Measurements from ENCODE around the gene ENOX1. TPM values are rescaled to one million over a fixed set of nuclear protein-coding genes. Genes with fewer than 3 reads are reported as not detected.
"Not testable (repeated sequence)": the region's sequence is repeated elsewhere in the genome, so short reads cannot be mapped to it uniquely, and the experiment has no call there.

ENOX1 gene
- total RNA-seq, 2 donors from 2014 or later, result 0.14 to 11.7 TPM

DNA sequence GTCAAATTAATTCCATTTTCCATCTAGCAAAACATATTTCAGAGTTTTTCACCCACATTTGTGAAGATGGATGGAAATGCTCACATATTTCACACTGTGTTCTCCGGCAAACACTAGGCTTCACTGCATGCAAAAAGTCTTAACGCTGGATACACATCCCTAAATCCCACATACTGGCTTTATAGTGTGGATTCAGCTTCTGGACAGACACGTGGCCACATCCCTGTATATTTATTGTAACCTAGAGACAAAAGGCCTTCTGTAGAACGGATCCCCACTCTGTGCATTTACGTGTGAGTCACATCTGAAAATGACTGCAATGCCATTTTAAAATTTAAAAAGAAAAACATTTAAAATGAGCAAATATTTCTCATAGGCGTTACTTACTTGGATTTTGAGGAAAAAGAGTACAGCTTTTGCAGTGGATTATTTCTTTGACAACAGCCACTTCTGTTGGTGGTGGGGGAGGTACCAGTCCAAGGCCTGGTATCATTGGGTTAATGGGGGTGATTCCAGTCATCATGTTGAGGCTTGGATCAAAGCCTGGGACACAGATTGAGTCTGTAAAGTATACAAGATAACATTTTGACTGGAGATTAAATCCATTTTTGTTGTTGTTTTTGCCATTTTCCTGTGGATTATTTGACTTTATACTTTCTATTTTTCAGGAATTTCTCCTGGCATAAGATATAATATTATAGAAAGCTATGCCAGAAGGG is 425.7 kb downstream of the ENOX1 start:
- H3K27me3 Mint-ChIP-seq, result no peaks in the 10 kb centered on the region
- H3K4me1 Mint-ChIP-seq (ENCODE audit: low read depth in 2 of 2), result no peaks in the 10 kb centered on the region
- no peaks in the 10 kb centered on the region for H3K9me3 Mint-ChIP-seq

DNA sequence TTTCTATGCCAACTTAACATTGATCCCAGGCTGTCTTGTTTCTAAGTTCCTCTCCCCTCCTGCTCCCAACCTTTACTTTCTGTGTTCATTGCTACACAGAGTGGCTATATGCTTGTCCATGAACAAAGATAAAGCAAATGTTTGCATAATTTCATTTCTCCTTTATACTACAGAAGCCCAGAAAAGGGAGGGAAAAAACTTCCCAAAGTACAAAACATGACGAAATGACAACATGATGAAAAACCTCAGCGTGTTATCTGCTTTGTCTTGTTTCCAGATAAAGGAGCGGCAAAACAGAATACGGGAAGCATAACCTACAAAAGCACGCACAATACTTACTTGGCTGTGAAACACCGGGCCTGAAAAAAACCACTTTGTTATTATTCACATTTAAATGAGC is 426.6 kb downstream of the ENOX1 start:
- DNase-seq (ENCODE audit: low spot score) (no peak), ATAC-seq (no peak)
- no peaks in the 10 kb centered on the region for H3K27me3 Mint-ChIP-seq
- no peaks in the 10 kb centered on the region for H3K36me3 Mint-ChIP-seq
- H3K9me3 Mint-ChIP-seq, result no peaks in the 10 kb centered on the region
- H3K27ac Mint-ChIP-seq, result no peak overlapping the region
- no peak overlapping the region for H3K4me3 Mint-ChIP-seq
- H3K4me1 Mint-ChIP-seq (ENCODE audit: low read depth in 2 of 2), result no peaks in the 10 kb centered on the region

More for the DNA sequence above, 425.7 kb downstream of the ENOX1 start:
- DNase-seq (ENCODE audit: low spot score) (no peak), ATAC-seq (no peak)
- no peaks in the 10 kb centered on the region for H3K36me3 Mint-ChIP-seq
- H3K27ac Mint-ChIP-seq, result no peak overlapping the region
- no peak overlapping the region for H3K4me3 Mint-ChIP-seq

DNA sequence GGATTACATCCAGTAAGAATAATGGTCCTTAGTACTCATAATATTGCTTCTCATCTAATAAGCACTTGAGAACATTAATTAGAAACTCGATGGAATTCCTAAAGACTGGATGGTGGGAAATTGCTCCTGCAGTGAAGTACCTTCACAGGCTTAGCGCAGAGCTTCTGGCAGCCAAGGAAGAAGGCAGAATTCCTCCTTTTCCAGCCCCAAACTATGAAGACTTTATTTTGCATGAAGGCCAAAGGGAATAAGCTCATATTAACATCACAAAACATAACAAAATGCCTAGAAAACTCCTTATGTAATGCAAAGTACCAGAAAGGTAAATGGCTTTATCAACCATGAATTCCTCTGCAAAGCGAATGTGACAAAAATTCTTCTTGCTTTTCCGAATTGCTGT is 427.2 kb downstream of the ENOX1 start:
- Mint-ChIP-seq H3K9me3 (no peaks in the 10 kb centered on the region), H3K27ac (no peak overlapping the region), H3K36me3 (no peaks in the 10 kb centered on the region), H3K4me1 (ENCODE audit: low read depth in 2 of 2) (no peaks in the 10 kb centered on the region), H3K27me3 (no peaks in the 10 kb centered on the region), H3K4me3 (no peak overlapping the region)
- DNase-seq (ENCODE audit: low spot score) (no peak), ATAC-seq (no peak)

DNA sequence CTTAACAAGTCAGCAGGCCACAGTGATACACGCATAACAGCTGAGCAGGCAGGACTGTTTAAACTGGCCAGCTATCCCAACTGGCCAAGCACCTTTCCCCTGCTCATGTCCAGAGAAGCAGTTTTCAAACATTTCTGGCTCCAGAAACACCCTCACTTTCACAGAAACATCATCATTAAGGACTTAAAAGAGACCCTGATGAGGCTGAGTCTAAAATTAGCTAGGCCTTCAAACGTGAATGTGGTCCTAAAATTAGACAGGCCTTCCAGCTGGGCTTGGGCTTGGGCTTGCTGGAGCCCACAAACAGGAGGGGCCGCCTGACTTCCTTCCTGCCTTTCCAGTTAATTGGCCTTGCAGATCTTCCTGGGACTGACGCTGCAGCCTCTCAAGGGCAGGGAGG is 429.2 kb downstream of the ENOX1 start:
- no peak overlapping the region for H3K27ac Mint-ChIP-seq
- H3K9me3 Mint-ChIP-seq, result no peaks in the 10 kb centered on the region
- no peak for ATAC-seq
- no peaks in the 10 kb centered on the region for H3K36me3 Mint-ChIP-seq
- H3K4me3 Mint-ChIP-seq, result no peak overlapping the region
- DNase-seq (ENCODE audit: low spot score), result no peak
- no peaks in the 10 kb centered on the region for H3K4me1 Mint-ChIP-seq (ENCODE audit: low read depth in 2 of 2)
- H3K27me3 Mint-ChIP-seq, result no peaks in the 10 kb centered on the region

DNA sequence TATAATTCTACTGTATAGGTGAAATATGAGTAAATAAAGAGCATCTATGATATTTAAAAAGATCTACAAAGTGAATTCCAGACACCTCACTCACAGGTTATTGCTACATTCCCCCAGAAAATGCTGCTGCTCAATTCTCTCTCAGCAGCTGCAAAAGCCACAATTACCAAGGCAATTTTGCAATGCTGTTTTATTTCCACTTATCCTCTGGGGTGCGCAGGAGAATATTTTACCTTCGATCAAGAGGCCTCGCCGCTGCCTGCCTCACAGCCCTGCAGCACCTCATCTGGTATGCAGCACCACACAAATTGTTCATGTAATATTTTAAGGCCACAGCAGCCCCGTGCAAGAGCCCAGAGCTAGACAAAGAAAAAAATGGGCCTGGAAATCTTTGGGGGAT is 430.2 kb downstream of the ENOX1 start:
- no peaks in the 10 kb centered on the region for H3K9me3 Mint-ChIP-seq
- no peak overlapping the region for H3K4me3 Mint-ChIP-seq
- no peaks in the 10 kb centered on the region for H3K4me1 Mint-ChIP-seq (ENCODE audit: low read depth in 2 of 2)
- H3K27ac Mint-ChIP-seq, result no peak overlapping the region
- H3K36me3 Mint-ChIP-seq, result no peaks in the 10 kb centered on the region
- ATAC-seq, result no peak
- DNase-seq (ENCODE audit: low spot score), result no peak
- H3K27me3 Mint-ChIP-seq, result peaks cover 0 to 2% of the 10 kb centered on the region in 2 donors

DNA sequence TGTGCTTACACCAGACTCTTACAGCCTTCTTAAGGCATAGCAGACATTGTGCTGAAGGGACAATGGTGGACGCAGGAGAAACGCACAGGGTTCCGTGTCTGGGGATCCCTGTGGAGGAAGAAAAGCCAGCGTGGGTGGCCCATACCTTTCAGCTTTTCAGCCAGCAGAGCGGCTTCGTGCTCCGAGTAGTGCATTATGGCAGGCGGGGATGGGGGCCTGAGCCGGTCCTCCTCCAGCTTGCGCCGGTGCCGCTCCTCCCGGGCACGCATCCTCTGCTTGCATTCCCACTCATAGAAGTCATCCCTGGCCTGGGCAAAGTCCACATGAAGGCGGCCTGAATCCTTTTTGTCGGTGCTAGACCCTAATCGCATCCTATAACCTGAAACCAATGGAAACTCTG is 431.0 kb downstream of the ENOX1 start:
- DNase-seq (ENCODE audit: low spot score) (no peak), ATAC-seq (no peak)
- H3K4me3 Mint-ChIP-seq, result no peak overlapping the region
- no peak overlapping the region for H3K27ac Mint-ChIP-seq
- H3K9me3 Mint-ChIP-seq, result no peaks in the 10 kb centered on the region
- peaks cover 0 to 5% of the 10 kb centered on the region in 2 donors for H3K27me3 Mint-ChIP-seq
- H3K4me1 Mint-ChIP-seq (ENCODE audit: low read depth in 2 of 2), result no peaks in the 10 kb centered on the region
- H3K36me3 Mint-ChIP-seq, result no peaks in the 10 kb centered on the region

DNA sequence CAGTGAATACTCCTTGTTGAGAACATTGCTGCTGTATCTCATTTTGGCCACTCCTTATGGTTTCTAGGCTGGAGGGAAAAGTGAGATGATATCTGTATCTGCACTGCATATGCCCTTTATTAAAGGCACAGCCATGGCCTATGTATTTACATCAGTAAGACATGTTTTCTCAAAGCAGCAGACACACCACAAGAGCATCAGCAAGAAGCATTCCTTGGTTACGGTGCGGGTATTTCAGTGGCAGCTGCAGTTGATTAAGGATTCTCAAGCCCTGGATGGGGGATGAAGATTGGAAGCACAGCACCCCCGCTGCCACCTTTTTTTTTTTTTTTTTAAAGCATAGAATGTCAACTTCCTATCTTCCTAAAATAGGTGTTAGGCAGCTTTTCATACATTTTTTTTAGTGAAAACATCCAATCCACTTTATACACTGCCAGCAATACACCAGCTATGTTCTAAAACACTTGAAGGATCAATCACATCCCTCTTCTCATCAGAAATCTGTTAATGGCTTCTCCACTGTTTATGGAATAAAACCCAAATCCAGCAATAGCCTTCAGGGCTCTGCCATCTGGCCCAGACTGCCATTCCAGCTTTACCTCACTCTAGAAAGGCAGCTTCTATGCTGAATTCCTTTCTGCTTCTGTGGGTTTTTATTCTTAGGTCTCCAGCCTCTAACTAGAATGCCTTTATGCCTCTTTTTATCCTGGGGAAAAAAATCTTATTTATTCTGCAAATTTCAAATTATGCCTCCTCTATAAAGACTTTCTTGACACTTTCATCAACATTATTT is 432.4 kb downstream of the ENOX1 start:
- peaks cover 0 to 8% of the 10 kb centered on the region in 2 donors for H3K27me3 Mint-ChIP-seq
- DNase-seq (ENCODE audit: low spot score) (no peak), ATAC-seq (no peak)
- H3K36me3 Mint-ChIP-seq, result no peaks in the 10 kb centered on the region
- H3K27ac Mint-ChIP-seq, result no peak overlapping the region
- H3K9me3 Mint-ChIP-seq, result no peaks in the 10 kb centered on the region
- no peaks in the 10 kb centered on the region for H3K4me1 Mint-ChIP-seq (ENCODE audit: low read depth in 2 of 2)
- no peak overlapping the region for H3K4me3 Mint-ChIP-seq

DNA sequence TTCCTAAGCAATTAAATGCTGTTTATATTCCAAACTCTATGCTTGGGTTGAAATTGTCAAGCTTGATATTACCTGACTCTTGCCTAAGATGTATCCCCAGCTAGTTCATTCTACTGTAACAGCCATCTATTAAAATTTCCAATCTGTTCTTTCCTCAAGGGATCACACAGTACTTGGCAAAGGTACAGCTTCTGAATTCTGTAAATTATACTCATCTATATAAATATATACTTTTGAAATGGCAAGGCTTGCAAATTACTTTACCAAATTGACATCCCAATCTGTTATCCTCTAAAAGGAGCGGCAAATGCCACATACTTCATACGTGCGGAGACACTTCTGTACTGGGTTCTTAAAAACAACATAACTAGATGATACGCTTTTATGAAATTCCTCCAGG is 433.1 kb downstream of the ENOX1 start:
- no peak overlapping the region for H3K4me3 Mint-ChIP-seq
- DNase-seq (ENCODE audit: low spot score) (no peak), ATAC-seq (no peak)
- H3K36me3 Mint-ChIP-seq, result no peaks in the 10 kb centered on the region
- H3K9me3 Mint-ChIP-seq, result no peaks in the 10 kb centered on the region
- H3K27ac Mint-ChIP-seq, result no peak overlapping the region
- peaks cover 0 to 8% of the 10 kb centered on the region in 2 donors for H3K27me3 Mint-ChIP-seq
- no peaks in the 10 kb centered on the region for H3K4me1 Mint-ChIP-seq (ENCODE audit: low read depth in 2 of 2)

DNA sequence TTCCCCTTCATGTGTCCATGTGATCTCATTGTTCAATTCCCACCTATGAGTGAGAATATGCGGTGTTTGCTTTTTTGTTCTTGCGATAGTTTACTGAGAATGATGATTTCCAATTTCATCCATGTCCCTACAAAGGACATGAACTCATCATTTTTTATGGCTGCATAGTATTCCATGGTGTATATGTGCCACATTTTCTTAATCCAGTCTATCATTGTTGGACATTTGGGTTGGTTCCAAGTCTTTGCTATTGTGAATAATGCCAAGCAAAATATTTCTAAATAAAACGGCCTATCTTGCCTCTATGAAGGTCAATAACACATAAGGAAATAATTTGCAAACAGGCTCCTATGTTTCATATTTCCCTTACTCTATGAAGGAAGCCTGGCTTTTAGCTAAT is 435.2 kb downstream of the ENOX1 start:
- H3K27ac Mint-ChIP-seq, result not testable (repeated sequence)

DNA sequence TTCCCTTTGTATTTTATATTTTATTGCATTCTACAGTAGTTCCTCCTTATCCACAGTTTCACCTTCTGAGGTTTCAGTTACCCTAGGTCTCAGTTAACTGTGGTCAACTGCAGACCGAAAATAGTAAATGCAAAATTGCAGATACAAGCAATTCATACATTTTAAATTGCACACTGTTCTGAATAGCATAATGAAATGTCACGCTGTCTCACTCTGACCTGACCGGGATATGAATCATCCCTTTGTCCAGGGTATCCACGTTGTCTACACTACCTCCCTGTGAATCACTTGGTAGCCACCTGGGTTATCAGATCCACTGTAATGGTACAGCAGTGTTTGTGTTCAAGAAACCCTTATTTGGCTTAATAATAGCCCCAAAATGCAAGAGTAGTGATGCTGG is 438.4 kb downstream of the ENOX1 start:
- DNase-seq (ENCODE audit: low spot score) (no peak), ATAC-seq (no peak)
- Mint-ChIP-seq H3K36me3 (no peaks in the 10 kb centered on the region), H3K4me3 (no peak overlapping the region), H3K4me1 (ENCODE audit: low read depth in 2 of 2) (no peaks in the 10 kb centered on the region), H3K9me3 (no peaks in the 10 kb centered on the region), H3K27me3 (peaks cover 18 to 22% of the 10 kb centered on the region in 2 donors), H3K27ac (no peak overlapping the region)

More for the DNA sequence above, 435.2 kb downstream of the ENOX1 start:
- not testable (repeated sequence) for ATAC-seq; H3K4me3 Mint-ChIP-seq; DNase-seq (ENCODE audit: low spot score); H3K36me3 Mint-ChIP-seq; H3K9me3 Mint-ChIP-seq; H3K4me1 Mint-ChIP-seq (ENCODE audit: low read depth in 2 of 2)
- peaks cover 0 to 13% of the 10 kb centered on the region in 2 donors for H3K27me3 Mint-ChIP-seq

DNA sequence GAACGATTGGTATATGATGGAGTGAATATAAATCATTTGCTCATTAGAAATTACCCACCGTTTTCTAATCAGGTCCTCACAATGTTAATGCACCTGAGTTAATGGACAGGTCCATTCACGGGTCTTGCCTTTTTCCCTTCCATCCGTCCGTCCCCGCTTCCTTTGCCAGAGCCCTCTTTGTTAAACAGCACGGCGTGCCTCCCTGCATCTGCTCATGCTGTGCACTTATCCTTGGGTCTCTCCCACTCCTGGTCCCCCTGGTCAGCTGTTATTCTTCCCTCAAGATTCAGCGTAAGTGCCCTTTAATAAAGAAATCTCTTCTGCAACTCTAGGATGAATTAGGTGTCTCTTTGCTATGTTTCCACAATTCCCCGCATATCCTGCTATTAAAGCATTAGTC is 438.9 kb downstream of the ENOX1 start:
- Mint-ChIP-seq H3K4me3 (no peak overlapping the region), H3K4me1 (ENCODE audit: low read depth in 2 of 2) (no peaks in the 10 kb centered on the region), H3K27me3 (peaks cover 22 to 24% of the 10 kb centered on the region in 2 donors), H3K36me3 (no peaks in the 10 kb centered on the region), H3K9me3 (no peaks in the 10 kb centered on the region), H3K27ac (no peak overlapping the region)
- DNase-seq (ENCODE audit: low spot score), result no peak
- peak in 1 of 2 donors; percentile 28 for ATAC-seq

DNA sequence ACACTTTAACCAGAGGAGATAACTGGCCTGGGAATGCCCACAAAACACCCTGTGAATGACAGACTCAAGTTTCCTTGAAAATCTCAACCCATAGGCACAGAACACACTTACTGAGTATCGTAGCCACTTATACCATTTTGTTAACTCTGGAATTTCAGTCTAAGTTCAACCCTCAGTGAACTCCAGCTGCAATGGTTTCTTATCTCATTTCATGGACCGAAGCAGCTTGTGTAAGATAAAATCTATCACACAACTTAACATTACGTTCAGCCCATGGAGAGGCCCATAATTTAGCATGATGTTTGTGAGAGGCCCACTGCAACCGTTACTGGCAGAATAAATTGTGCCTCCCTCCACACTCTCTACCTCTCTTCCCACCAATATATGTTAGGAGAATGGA is 440.3 kb downstream of the ENOX1 start:
- Mint-ChIP-seq H3K4me3 (no peak overlapping the region), H3K36me3 (no peaks in the 10 kb centered on the region), H3K4me1 (ENCODE audit: low read depth in 2 of 2) (no peaks in the 10 kb centered on the region), H3K27ac (no peak overlapping the region), H3K9me3 (no peaks in the 10 kb centered on the region), H3K27me3 (peaks cover 21 to 25% of the 10 kb centered on the region in 2 donors)
- DNase-seq (ENCODE audit: low spot score), result no peak
- ATAC-seq, result no peak

DNA sequence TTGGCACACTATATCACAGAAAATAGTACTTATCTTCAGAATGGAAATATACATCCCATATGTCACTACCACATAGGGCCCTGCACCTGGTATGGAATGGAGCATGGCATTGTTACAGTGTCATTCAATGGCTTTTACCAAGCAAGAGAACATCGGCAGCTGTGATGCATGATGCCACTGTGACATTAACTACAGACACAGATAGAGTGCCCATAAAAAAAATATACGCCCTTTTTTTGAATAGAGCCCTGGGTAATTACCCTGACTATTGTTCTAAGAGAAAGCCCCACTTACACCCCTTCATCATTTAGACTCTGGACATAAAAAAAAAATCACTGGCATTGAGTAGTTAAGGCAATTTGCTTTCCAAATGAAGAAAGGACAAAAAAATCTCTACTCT is 443.1 kb downstream of the ENOX1 start:
- ATAC-seq, result no peak
- H3K27me3 Mint-ChIP-seq, result peaks cover 17 to 25% of the 10 kb centered on the region in 2 donors
- no peak overlapping the region for H3K27ac Mint-ChIP-seq
- H3K4me3 Mint-ChIP-seq, result no peak overlapping the region
- H3K4me1 Mint-ChIP-seq (ENCODE audit: low read depth in 2 of 2), result no peaks in the 10 kb centered on the region
- no peak for DNase-seq (ENCODE audit: low spot score)
- H3K36me3 Mint-ChIP-seq, result no peaks in the 10 kb centered on the region
- no peaks in the 10 kb centered on the region for H3K9me3 Mint-ChIP-seq

DNA sequence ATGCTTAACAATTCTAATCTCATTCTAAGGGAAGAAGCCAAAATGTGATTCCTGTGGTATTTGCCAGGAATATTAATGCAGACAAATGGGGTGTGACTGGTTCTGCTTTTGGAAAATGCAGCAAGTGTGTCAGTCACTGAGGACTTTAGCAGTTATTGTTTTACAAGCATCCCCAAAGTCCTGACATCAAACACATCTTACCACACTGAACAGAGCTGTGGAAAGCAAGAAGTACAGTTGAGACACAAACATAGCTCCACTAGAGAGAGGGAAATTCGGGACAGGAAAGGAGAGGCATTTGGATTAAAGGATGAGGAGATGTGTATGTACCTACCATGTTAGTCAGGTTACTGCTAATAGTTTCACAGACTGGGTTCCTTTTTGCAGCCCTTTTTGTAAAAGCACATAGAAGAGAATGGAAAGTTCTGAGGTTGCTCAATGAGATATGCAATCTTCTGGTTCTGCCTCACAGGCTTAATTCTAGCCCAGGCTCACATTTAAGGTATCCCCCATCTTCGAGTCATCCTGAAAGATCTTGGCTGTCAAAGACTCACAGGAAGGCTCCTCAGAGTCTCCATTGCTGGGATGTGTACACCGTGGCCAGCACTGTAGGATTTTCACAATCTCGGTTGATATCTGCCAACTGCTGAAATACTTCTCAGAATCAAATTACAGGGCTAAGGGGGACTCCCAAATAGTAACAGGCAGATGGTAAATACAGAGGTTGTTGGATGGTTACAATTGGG is 446.8 kb downstream of the ENOX1 start:
- Mint-ChIP-seq H3K27me3 (peaks cover 11 to 25% of the 10 kb centered on the region in 2 donors), H3K4me3 (no peak overlapping the region), H3K27ac (no peak overlapping the region), H3K4me1 (ENCODE audit: low read depth in 2 of 2) (no peaks in the 10 kb centered on the region), H3K36me3 (no peaks in the 10 kb centered on the region), H3K9me3 (no peaks in the 10 kb centered on the region)
- DNase-seq (ENCODE audit: low spot score) (no peak), ATAC-seq (no peak)

All from natural killer cell treated with Interleukin-12 subunit alpha and Interleukin-12 subunit beta and Interleukin-15 and Interleukin-18, amount 100 ng/mL, for 72 hours (primary cell).